Measurements from ENCODE around the gene TLCD3A.
"Not testable (repeated sequence)": the region's sequence is repeated elsewhere in the genome, so short reads cannot be mapped to it uniquely, and the experiment has no call there.

The TLCD3A gene

GRCh38 chr17:732067-732901 lies at the start of gene TLCD3A:
Gene TLCD3A (plus strand): TSS chr17:732596. CDS start chr17:732648, 52 bp downstream.
- in situ Hi-C loops (cut with MboI; ENCODE audit: low pct_unique_long_range_greater_than_20kb, low sequenced_read_pairs): no loop called here
- DNase-seq: peak; percentile 35

GRCh38 chr17:683040-683439 lies 49.4 kb upstream of the TLCD3A start:
- no peak for DNase-seq
- in situ Hi-C loops (cut with MboI; ENCODE audit: low pct_unique_long_range_greater_than_20kb, low sequenced_read_pairs): no loop called here

DNA sequence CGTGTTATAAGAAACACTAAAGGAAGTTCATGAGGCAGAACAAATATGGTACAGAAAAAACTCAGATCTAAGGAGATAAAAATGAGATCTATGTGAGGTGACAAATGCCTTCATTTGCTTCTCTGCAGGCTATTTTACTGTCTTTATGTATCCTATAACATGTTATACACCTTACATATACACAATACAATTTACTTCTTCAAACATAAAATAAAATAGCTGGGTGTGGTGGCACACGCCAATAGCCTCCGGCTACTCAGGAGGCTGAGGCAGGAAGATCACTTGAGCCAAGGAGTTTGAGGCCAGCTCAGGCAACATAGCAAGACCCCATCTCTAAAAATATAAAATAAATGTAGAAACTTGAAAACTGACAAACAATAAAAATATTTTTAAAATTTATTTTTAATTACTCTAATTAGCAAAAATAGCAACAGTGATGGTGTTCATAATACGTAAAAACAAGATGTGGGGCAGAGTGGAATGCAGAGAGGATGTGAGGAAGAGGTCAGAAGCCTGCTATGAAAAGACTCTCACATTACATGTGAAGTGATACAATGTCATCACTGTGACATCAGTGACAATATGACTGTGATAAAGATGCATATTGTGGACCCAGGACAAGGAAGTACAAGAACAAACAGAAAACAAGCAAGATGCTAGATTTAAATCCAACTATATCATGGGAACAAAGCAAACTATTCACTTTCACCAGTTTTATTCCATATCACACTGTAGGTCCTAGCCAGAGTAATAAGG lies 48.7 kb upstream of the TLCD3A start:
- in situ Hi-C loops (cut with MboI; ENCODE audit: low pct_unique_long_range_greater_than_20kb, low sequenced_read_pairs): no loop called here
- DNase-seq: no peak

DNA sequence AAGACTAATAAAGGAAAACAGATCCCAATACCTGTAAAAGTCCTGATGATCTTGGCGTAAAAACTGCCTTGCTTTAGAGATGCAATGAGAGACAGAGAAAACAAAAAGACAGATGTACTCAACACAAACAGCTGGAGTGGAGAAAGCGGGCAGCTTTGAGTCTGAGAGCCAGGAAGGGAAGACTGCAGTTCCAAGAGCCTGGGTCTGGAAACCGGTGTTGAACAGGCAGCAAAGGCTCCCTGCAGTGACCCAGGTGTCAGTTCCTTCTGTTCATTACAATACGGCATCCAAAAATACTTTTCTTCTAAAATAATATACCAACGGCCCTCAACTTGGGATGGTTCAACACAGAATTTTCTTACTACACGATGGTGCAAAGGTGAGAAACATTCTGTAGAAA lies 47.4 kb upstream of the TLCD3A start:
- in situ Hi-C loops (cut with MboI; ENCODE audit: low pct_unique_long_range_greater_than_20kb, low sequenced_read_pairs): no loop called here
- DNase-seq: no peak

- in situ Hi-C loops (cut with MboI; ENCODE audit: low pct_unique_long_range_greater_than_20kb, low sequenced_read_pairs): no loop called here
- peak; percentile 74 for DNase-seq
Observed at GRCh38 chr17:688100-688989, 44.1 kb upstream of the TLCD3A start.

- DNase-seq: no peak
- in situ Hi-C loops (cut with MboI; ENCODE audit: low pct_unique_long_range_greater_than_20kb, low sequenced_read_pairs): no loop called here
Observed at GRCh38 chr17:689556-690275, 42.7 kb upstream of the TLCD3A start.

DNA sequence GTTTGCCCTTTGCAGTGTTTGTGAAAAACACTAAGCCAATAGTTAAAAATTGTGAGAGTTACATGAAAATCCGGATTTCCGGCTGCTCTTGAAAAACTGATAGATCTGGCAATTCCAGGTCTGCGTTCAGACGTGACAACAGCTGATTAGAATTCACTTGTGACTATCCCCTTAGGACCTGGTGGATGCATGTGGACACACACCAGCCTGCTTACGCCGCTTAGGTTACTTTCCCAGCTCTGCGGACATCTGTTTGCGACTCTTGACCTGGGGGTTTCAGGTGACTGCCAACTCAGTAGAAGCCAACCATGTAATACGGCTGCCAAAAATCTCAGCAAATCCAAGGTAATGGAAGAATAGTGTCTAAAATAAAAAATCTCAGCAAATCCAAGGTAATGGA lies 42.0 kb upstream of the TLCD3A start:
- in situ Hi-C loops (cut with MboI; ENCODE audit: low pct_unique_long_range_greater_than_20kb, low sequenced_read_pairs): no loop called here
- no peak for DNase-seq

- in situ Hi-C loops (cut with MboI; ENCODE audit: low pct_unique_long_range_greater_than_20kb, low sequenced_read_pairs): no loop called here
- DNase-seq: no peak
Observed at GRCh38 chr17:691423-691822, 41.0 kb upstream of the TLCD3A start.

GRCh38 chr17:692116-692515 lies 40.3 kb upstream of the TLCD3A start:
- in situ Hi-C loops (cut with MboI; ENCODE audit: low pct_unique_long_range_greater_than_20kb, low sequenced_read_pairs): no loop called here
- DNase-seq: no peak

DNA sequence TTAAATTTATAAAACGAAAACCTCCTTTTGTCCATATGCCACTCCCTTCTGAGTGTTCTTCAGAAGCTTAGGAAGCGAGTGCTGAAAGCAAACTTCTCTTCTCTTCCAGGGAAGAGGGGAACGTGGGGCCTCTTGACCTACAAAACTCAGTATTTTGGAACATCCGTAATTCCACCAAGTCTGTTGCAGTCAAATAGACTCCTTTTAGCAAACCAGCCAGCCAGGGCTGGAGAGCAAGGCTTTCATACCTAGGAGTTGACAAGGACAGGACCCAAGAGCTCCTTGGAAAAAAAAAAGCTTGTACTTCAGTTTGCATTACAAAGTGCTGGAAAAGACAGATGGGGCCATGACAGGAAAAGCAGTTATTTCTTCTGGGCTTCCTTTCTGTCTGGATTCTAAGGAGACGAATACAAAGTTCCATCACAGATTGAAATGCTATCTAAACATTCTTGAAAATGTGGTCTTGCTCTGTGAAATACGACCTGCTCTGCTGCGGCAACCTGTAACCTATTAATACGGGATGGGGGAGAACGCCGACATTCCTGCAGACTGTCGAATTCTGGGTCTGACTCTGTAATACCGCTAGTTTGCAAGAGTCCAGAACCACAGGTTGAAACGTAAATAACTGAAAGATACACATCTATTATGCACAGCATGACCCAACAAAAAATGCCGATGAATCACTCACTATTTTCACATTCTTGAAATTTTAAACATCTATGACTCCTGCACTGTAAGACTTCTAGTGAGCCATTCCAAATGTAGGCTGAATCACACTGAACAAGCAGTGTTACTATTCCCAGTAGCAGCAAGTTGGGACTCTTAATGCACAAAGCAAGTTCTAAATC lies 38.4 kb upstream of the TLCD3A start:
- in situ Hi-C loops (cut with MboI; ENCODE audit: low pct_unique_long_range_greater_than_20kb, low sequenced_read_pairs): no loop called here
- no peak for DNase-seq

GRCh38 chr17:696369-696768 lies 36.0 kb upstream of the TLCD3A start:
- in situ Hi-C loops (cut with MboI; ENCODE audit: low pct_unique_long_range_greater_than_20kb, low sequenced_read_pairs): no loop called here

DNA sequence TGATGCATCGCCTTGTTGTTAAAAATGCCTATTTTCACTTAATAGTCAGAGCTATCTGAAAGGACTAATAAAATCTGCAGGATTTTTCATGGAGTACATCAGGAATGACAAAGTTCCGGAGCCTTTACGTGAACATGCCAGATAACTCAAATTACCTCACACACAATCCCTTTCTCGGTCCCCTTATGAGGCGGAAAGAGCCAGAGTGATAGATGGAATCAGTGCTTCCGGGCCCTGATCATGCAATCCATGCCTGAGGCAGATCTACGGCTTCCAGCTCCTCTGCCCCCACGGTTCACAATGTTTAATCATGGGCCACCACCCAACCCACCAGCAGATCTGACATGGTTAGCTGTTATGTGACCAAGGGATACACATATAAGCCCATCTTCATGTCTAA lies 34.7 kb upstream of the TLCD3A start:
- in situ Hi-C loops (cut with MboI; ENCODE audit: low pct_unique_long_range_greater_than_20kb, low sequenced_read_pairs): no loop called here
- no peak for DNase-seq

More at GRCh38 chr17:696369-696768, 36.0 kb upstream of the TLCD3A start:
- no peak for DNase-seq

- in situ Hi-C loops (cut with MboI; ENCODE audit: low pct_unique_long_range_greater_than_20kb, low sequenced_read_pairs); DNase-seq: not testable (repeated sequence)
Observed at GRCh38 chr17:698096-698495, 34.3 kb upstream of the TLCD3A start.

DNA sequence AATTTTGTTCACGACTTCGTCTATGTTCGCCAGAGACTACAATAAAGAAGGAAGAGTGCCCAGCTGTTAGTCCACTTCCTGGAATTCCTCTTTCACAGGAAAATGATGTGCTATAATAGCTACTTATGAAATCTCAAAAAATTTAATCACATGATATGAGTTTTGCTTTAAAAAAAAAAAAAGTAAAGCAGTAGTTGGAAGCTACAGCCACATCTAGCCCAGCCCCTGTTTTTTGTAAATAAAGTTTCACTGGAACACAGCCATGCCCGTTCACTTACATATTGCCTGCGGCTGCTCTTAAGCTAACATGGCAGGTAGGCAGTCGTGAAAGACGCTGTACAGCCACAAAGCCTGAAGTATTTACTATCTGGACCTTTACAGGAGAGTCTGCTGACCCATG lies 33.1 kb upstream of the TLCD3A start:
- in situ Hi-C loops (cut with MboI; ENCODE audit: low pct_unique_long_range_greater_than_20kb, low sequenced_read_pairs): no loop called here
- DNase-seq: no peak

DNA sequence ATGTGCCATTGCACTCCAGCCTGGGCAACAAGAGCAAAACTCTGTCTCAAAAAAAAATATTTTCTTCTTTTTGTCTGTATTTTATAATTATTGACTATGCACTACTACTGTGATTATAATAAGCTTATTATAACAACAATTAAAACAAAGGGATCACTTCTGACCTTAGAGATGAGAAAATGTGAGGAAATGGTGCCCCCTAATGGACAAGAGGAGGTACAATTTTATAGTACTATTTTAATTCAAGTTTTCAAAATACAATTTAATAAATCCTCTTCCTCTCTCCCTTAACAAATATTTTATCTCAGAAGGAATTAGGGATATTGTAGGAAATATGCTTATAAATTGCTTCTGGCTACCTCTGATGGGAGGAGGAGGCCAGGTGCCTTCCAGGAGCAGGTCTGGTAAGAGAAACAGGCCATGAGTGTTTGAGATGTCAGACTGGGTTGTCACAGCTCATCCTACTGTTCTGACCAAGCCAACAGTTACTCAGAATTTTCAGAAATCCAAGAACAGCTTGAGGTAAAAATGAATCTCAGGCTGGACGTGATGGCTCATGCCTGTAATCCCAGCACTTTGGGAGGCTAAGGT lies 31.8 kb upstream of the TLCD3A start:
- peak; percentile 27 for DNase-seq
- in situ Hi-C loops (cut with MboI; ENCODE audit: low pct_unique_long_range_greater_than_20kb, low sequenced_read_pairs): no loop called here

- in situ Hi-C loops (cut with MboI; ENCODE audit: low pct_unique_long_range_greater_than_20kb, low sequenced_read_pairs): no loop called here
- no peak for DNase-seq
Observed at GRCh38 chr17:703081-703875, 29.1 kb upstream of the TLCD3A start.

All from KBM-7 (cell line).